Osteoblast (primary cell): ENCODE data around the gene CDH22. TPM values are rescaled to one million over a fixed set of nuclear protein-coding genes. Genes with fewer than 3 reads are reported as not detected.

Experiments
- DNase-seq: peaks from one replicate; pipeline ENCODE4 v3.0.0; 2011; ENCODE audit warnings: low spot score, mixed read lengths; ENCODE audit not compliant: insufficient read length; ENCODE audit errors: missing footprints
- H2AFZ ChIP-seq: 2 replicates; pipeline ENCODE4 v1.6.0; 2011; ENCODE audit warnings: mild to moderate bottlenecking, low read length
- H3K27ac ChIP-seq: 2 replicates; pipeline ENCODE4 v1.5.1; 2011; ENCODE audit warnings: mild to moderate bottlenecking, low read depth, low read length, moderate library complexity
- H3K27me3 ChIP-seq: 2 replicates; pipeline ENCODE4 v1.6.0; 2012; ENCODE audit warnings: mild to moderate bottlenecking, control low read depth, inconsistent platforms, low read length, moderate library complexity; ENCODE audit not compliant: insufficient read depth
- H3K36me3 ChIP-seq: 2 replicates; pipeline ENCODE4 v1.5.1; 2011; ENCODE audit warnings: mild to moderate bottlenecking, low read length, control low read depth, moderate library complexity; ENCODE audit not compliant: insufficient read depth
- H3K4me1 ChIP-seq: 2 replicates; pipeline ENCODE4 v1.5.1; 2011; ENCODE audit warnings: mild to moderate bottlenecking, low read length, control low read depth, moderate library complexity; ENCODE audit not compliant: insufficient read depth
- H3K4me2 ChIP-seq: 2 replicates; pipeline ENCODE4 v1.6.0; 2011; ENCODE audit warnings: mild to moderate bottlenecking, low read length; ENCODE audit not compliant: insufficient read depth
- H3K4me3 ChIP-seq: fragments of 200-600 bp; sonication (generic); 3 replicates; pipeline ENCODE4 v1.5.1; 2012; ENCODE audit warnings: mild to moderate bottlenecking, low read length, inconsistent platforms; ENCODE audit not compliant: insufficient read depth
- H3K79me2 ChIP-seq: 2 replicates; pipeline ENCODE4 v1.6.0; 2012; ENCODE audit warnings: mild to moderate bottlenecking, low read length, control low read depth, inconsistent platforms; ENCODE audit not compliant: insufficient read depth
- H3K9me3 ChIP-seq: 2 replicates; pipeline ENCODE4 v1.5.1; 2011; ENCODE audit warnings: low read depth, low read length, control low read depth
- H4K20me1 ChIP-seq: 2 replicates; pipeline ENCODE4 v1.6.0; 2012; ENCODE audit warnings: mild to moderate bottlenecking, low read length, control low read depth; ENCODE audit not compliant: insufficient read depth
- total RNA-seq: library from RNA; depleted of rRNA; stranded (reverse); fragments of >200 nt; gene quantifications from 2 replicates; pipeline ENCODE4 v1.2.3, GENCODE V29; 2012
- TF ChIP-seq, protein P1 (sequence below): IDR thresholded peaks from 2 replicates; pipeline ENCODE4 v1.5.1; 2011; ENCODE audit warnings: mild to moderate bottlenecking, low read depth, low read length, moderate library complexity; ENCODE audit errors: extremely low read depth

Gene CDH22
- total RNA-seq, 1 donor, result not detected

DNA sequence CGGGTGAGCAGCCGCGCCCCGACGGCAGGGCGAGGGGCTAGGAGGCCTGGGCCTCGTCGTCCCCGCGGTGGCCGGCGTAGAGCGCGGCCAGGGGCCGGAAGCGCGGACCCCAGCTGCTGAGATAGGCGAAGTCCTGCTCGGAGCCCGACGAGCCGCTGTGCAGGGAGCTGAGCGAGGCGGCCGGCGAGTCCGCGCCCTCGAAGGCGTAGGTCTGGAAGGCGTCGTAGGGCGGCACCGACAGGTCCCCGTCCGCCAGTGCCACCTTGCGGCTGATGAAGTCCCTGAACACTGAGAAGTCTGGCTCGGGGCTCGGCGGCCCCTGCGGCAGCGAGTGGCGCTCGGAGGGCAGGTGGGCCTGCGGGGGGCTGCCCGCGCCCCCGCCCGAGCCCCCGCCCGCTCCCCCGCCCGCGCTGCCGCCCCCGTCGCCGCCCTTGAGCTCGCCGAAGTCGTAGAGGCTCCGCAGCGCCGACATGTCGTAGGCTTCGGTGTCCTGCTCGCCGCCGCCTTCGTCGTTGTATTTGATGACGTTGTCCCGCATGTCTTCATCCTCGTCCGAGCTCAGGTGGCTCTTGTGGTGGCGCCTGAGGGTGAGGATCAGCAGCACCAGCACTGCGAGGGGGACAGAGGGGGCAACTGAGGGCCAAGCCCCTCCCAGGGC lies 133.7 kb downstream of the CDH22 start:
- H3K36me3 ChIP-seq, result no peaks in the 10 kb centered on the region

DNA sequence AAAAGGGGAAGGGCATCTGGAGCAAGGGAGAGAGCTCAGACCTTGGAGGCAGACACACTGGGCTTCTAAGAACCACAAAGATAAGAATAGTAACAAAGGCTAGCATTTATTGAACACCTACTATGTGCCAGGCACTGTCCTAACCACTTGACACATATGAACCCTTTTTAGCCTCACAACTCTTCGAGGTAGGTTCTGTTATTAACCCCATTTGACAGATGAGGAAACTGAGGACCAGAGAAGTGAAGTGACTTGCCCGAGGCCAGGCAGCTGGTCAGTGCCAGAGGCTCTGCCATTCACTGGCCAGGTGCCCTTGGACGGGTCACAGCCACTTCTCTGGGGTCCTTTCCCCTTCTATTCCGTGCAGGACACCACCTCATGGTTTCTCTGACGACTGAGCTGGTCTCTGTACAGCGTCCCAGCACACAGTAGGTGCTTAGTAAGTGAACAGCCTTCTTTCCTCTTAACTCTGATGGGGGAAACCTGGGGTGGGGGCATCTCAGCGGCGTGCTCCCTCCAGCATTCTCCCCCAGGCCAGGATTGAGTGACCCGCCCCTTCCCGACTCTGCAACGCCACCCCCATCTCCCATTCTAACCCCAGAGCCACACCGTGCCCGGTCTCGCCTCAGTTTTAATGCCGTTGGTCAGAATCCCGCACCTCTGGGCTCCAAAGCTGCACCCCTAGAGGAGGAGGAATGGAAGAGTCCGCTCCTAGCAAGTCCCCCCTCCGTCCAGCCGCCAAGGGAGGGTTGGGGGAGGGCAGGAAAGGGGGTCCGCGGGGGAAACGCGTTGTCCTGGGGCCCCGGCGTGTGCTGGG lies 134.4 kb downstream of the CDH22 start:
- Histone ChIP-seq H4K20me1 (no peaks in the 10 kb centered on the region), H3K36me3 (no peaks in the 10 kb centered on the region), H3K4me2 (no peak overlapping the region), H3K4me1 (no peaks in the 10 kb centered on the region), H2AFZ (no peak overlapping the region), H3K27ac (no peak overlapping the region), H3K4me3 (no peak overlapping the region), H3K9me3 (no peaks in the 10 kb centered on the region), H3K79me2 (no peaks in the 10 kb centered on the region), H3K27me3 (peaks cover 33% of the 10 kb centered on the region)
- no peak for DNase-seq
- TF ChIP-seq, protein P1, sequence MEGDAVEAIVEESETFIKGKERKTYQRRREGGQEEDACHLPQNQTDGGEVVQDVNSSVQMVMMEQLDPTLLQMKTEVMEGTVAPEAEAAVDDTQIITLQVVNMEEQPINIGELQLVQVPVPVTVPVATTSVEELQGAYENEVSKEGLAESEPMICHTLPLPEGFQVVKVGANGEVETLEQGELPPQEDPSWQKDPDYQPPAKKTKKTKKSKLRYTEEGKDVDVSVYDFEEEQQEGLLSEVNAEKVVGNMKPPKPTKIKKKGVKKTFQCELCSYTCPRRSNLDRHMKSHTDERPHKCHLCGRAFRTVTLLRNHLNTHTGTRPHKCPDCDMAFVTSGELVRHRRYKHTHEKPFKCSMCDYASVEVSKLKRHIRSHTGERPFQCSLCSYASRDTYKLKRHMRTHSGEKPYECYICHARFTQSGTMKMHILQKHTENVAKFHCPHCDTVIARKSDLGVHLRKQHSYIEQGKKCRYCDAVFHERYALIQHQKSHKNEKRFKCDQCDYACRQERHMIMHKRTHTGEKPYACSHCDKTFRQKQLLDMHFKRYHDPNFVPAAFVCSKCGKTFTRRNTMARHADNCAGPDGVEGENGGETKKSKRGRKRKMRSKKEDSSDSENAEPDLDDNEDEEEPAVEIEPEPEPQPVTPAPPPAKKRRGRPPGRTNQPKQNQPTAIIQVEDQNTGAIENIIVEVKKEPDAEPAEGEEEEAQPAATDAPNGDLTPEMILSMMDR, result no peak

More for the DNA sequence above, 133.7 kb downstream of the CDH22 start:
- H3K4me2 ChIP-seq, result no peak overlapping the region
- no peaks in the 10 kb centered on the region for H3K79me2 ChIP-seq
- no peak overlapping the region for H2AFZ ChIP-seq
- TF ChIP-seq, protein P1, result peak; percentile 36
- H3K27me3 ChIP-seq, result peaks cover 37% of the 10 kb centered on the region
- H3K4me3 ChIP-seq, result no peak overlapping the region
- DNase-seq, result peak; percentile 97
- no peaks in the 10 kb centered on the region for H3K4me1 ChIP-seq
- H3K27ac ChIP-seq, result no peak overlapping the region
- H3K9me3 ChIP-seq, result no peaks in the 10 kb centered on the region
- H4K20me1 ChIP-seq, result no peaks in the 10 kb centered on the region

DNA sequence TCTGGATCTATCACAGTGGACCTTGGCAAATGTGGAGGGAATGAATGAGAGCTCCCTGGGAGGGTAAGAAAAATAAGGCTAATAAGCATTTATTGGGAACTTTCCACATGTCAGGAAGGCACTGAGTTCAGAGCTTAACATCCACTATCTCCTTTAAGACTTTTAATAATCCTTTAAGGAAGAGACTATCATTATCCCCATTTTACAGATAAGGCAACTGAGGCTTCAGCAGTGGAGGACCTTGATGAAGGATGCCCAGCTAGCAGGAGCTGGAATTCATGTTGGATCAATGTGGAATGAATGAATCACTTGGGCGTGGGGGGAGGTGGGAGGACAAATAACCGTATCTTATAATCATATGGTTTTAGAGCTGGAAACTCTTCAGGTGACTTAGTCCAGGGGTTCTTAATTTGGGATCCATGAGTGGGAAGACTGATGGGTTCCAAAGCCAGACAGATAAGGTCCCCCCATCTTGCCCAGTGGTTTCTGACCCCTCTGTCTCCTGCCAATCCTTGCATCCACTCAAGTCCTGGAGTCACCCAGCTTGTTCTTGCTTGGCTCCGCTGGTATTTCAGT lies 135.2 kb downstream of the CDH22 start:
- H3K36me3 ChIP-seq, result no peaks in the 10 kb centered on the region
- H3K4me3 ChIP-seq, result no peak overlapping the region
- H3K27me3 ChIP-seq, result peaks cover 33% of the 10 kb centered on the region
- no peaks in the 10 kb centered on the region for H3K4me1 ChIP-seq
- no peaks in the 10 kb centered on the region for H3K79me2 ChIP-seq
- no peak overlapping the region for H3K27ac ChIP-seq
- H4K20me1 ChIP-seq, result no peaks in the 10 kb centered on the region
- DNase-seq, result no peak
- H2AFZ ChIP-seq, result no peak overlapping the region
- no peak overlapping the region for H3K4me2 ChIP-seq
- TF ChIP-seq, protein P1, result no peak
- no peaks in the 10 kb centered on the region for H3K9me3 ChIP-seq

DNA sequence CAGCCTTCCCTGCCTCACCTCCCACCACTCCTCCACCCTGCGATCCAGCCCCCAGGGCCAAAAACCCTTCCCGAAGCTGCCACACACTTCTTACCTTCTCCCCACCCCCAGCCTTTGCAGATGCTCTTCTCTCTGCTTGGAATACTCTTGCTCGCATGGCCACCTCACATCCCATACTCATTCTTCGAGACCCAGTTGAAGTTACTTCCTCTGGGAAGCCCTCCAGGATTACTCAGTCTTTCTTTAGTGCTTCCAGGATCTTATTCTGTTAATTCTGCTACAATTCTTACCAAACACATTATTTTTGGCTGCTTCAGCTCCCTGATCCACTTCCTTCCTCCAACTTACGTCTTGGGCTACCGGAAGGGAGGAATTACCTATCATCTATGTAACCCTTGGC lies 135.8 kb downstream of the CDH22 start:
- TF ChIP-seq, protein P1, result no peak
- peaks cover 33% of the 10 kb centered on the region for H3K27me3 ChIP-seq
- no peak overlapping the region for H3K4me2 ChIP-seq
- H3K9me3 ChIP-seq, result no peaks in the 10 kb centered on the region
- no peaks in the 10 kb centered on the region for H3K36me3 ChIP-seq
- no peak for DNase-seq
- no peak overlapping the region for H2AFZ ChIP-seq
- no peak overlapping the region for H3K4me3 ChIP-seq
- H3K4me1 ChIP-seq, result no peaks in the 10 kb centered on the region
- H3K27ac ChIP-seq, result no peak overlapping the region
- H3K79me2 ChIP-seq, result no peaks in the 10 kb centered on the region
- H4K20me1 ChIP-seq, result no peaks in the 10 kb centered on the region
